Endodermal cell (in vitro differentiated cells): ENCODE measurements around the gene FAM200A. TPM values are rescaled to one million over a fixed set of nuclear protein-coding genes. Genes with fewer than 3 reads are reported as not detected.

Source experiments
- DNase-seq: peaks from one replicate; pipeline ENCODE4 v3.0.0-alpha.2; 2017
- H3K27ac ChIP-seq: 2 replicates; pipeline ENCODE4 v1.5.1; 2013; ENCODE audit warnings: mild to moderate bottlenecking, low read depth, low read length, moderate library complexity
- H3K27me3 ChIP-seq: 2 replicates; pipeline ENCODE4 v1.6.1; 2013; ENCODE audit warnings: mild to moderate bottlenecking, low read length, moderate library complexity; ENCODE audit not compliant: insufficient read depth, control insufficient read depth, poor library complexity, severe bottlenecking
- H3K36me3 ChIP-seq: 2 replicates; pipeline ENCODE4 v1.7.0; 2013; ENCODE audit warnings: mild to moderate bottlenecking, low read length, moderate library complexity; ENCODE audit not compliant: control insufficient read depth, insufficient read depth
- H3K4me1 ChIP-seq: one replicate; pipeline ENCODE4 v1.7.0; 2013; ENCODE audit warnings: low read length; ENCODE audit not compliant: control insufficient read depth, insufficient read depth
- H3K4me3 ChIP-seq: 2 replicates; pipeline ENCODE4 v1.5.1; 2013; ENCODE audit warnings: mild to moderate bottlenecking, low read length, moderate library complexity
- H3K9ac ChIP-seq: 2 replicates; pipeline ENCODE4 v1.6.1; 2013; ENCODE audit warnings: mild to moderate bottlenecking, low read length, moderate library complexity; ENCODE audit not compliant: poor library complexity, severe bottlenecking; ENCODE audit errors: extremely low read depth
- H3K9me3 ChIP-seq: 2 replicates; pipeline ENCODE4 v1.6.1; 2013; ENCODE audit warnings: mild to moderate bottlenecking, low read length, moderate library complexity; ENCODE audit not compliant: control insufficient read depth
- H3K27ac Mint-ChIP-seq: 2 replicates; pipeline ENCODE4 v1.8.0; 2020; ENCODE audit warnings: mixed read lengths
- H3K27me3 Mint-ChIP-seq: 2 replicates; pipeline ENCODE4 v1.8.0; 2021; ENCODE audit warnings: mild to moderate bottlenecking, mixed read lengths; ENCODE audit not compliant: insufficient read depth
- H3K36me3 Mint-ChIP-seq: 2 replicates; pipeline ENCODE4 v1.8.0; 2020; ENCODE audit warnings: low read depth, mixed read lengths
- H3K4me1 Mint-ChIP-seq: 2 replicates; pipeline ENCODE4 v1.8.0; 2020; ENCODE audit warnings: mixed read lengths
- H3K4me3 Mint-ChIP-seq: 2 replicates; pipeline ENCODE4 v1.8.0; 2020; ENCODE audit warnings: mild to moderate bottlenecking, moderate library complexity, mixed read lengths
- H3K9me3 Mint-ChIP-seq: 2 replicates; pipeline ENCODE4 v1.8.0; 2020; ENCODE audit warnings: mild to moderate bottlenecking, mixed read lengths
- CTCF ChIP-seq: fragments of 200-600 bp; sonication (generic); conservative IDR thresholded peaks from 2 replicates; pipeline ENCODE4 v1.5.0; 2021; ENCODE audit warnings: antibody characterized with exemption, mild to moderate bottlenecking
- WGBS, 2 experiments: methylation state at CpG; one replicate each; pipeline versions ENCODE4 v1.1.5 to v1.1.7; 2013; ENCODE audit warnings: missing lambda C conversion rate in 2 of 2, mixed read lengths in 1 of 2; ENCODE audit not compliant: insufficient coverage in 1 of 2, insufficient read length in 1 of 2; 5-methylcytosine and 5-hydroxymethylcytosine counted together
- total RNA-seq, 2 donors: library from RNA; stranded (reverse); fragmentation: NEBNext Ultra II Directional in 1 of 2; extraction: Animal tissue kit (Norgen Biotek cat#: 25700) in 1 of 2; gene quantifications; 2 replicates in 1 of 2; 3 replicates in 1 of 2; pipeline ENCODE4 v1.2.1, GENCODE V29; 2021

The FAM200A gene
- total RNA-seq, 2 donors from 2014 or later, result 7.7 to 8.3 TPM

GRCh38 chr7:99514050-99514449 is 37.9 kb downstream of the FAM200A start:
- TF ChIP-seq CTCF, result no peak
- Mint-ChIP-seq H3K4me1 (no peaks in the 10 kb centered on the region), H3K27me3 (no peaks in the 10 kb centered on the region), H3K4me3 (no peak overlapping the region), H3K36me3 (peaks cover 54% of the 10 kb centered on the region), H3K27ac (no peak overlapping the region), H3K9me3 (no peaks in the 10 kb centered on the region)
- Histone ChIP-seq H3K9me3 (no peaks in the 10 kb centered on the region), H3K4me3 (no peak overlapping the region), H3K4me1 (no peaks in the 10 kb centered on the region), H3K27me3 (no peaks in the 10 kb centered on the region), H3K27ac (no peak overlapping the region), H3K9ac (no peak overlapping the region), H3K36me3 (peaks cover 47% of the 10 kb centered on the region)
- WGBS, 2 experiments, result 92 to 94% methylated on average over 1 of the region's 1 CpG
- DNase-seq, result no peak

GRCh38 chr7:99505324-99505662 is 46.6 kb downstream of the FAM200A start:
- Mint-ChIP-seq H3K9me3 (no peaks in the 10 kb centered on the region), H3K27ac (peak overlapping the region; percentile 64), H3K4me1 (peaks cover 13% of the 10 kb centered on the region), H3K36me3 (peaks cover 20% of the 10 kb centered on the region), H3K27me3 (no peaks in the 10 kb centered on the region), H3K4me3 (peak overlapping the region; percentile 83)
- peak overlapping the region; percentile 91 for H3K4me3 ChIP-seq
- no peaks in the 10 kb centered on the region for H3K4me1 ChIP-seq
- H3K27me3 ChIP-seq, result no peaks in the 10 kb centered on the region
- WGBS, 2 experiments, result 2 to 3% methylated on average over 5 to 11 of the region's 11 CpGs
- H3K9ac ChIP-seq, result peak overlapping the region; percentile 51
- no peak overlapping the region for H3K27ac ChIP-seq
- peaks cover 8% of the 10 kb centered on the region for H3K36me3 ChIP-seq
- no peak for TF ChIP-seq CTCF
- H3K9me3 ChIP-seq, result no peaks in the 10 kb centered on the region
- no peak for DNase-seq

GRCh38 chr7:99504603-99505323 is 47.2 kb downstream of the FAM200A start, which contains the start of gene ZKSCAN5:
ZKSCAN5 (plus strand) TSS chr7:99504662; CDS start chr7:99506045, 1,383 bp downstream.
- Histone ChIP-seq H3K4me3 (peak within 1 kb of the TSS; percentile 91), H3K27me3 (no peaks in the 10 kb centered on the region), H3K9ac (peak within 1 kb of the TSS; percentile 51), H3K4me1 (no peaks in the 10 kb centered on the region), H3K9me3 (no peaks in the 10 kb centered on the region), H3K36me3 (peaks cover 6% of the 10 kb centered on the region), H3K27ac (peak within 1 kb of the TSS; percentile 85)
- peak; percentile 99 for DNase-seq
- H3K27me3 Mint-ChIP-seq, result no peaks in the 10 kb centered on the region
- peaks cover 13% of the 10 kb centered on the region for H3K4me1 Mint-ChIP-seq
- WGBS, 2 experiments, result 0% methylated on average over 7 to 53 of the region's 53 CpGs
- H3K27ac Mint-ChIP-seq, result peak within 1 kb of the TSS; percentile 97
- no peak for TF ChIP-seq CTCF
- peaks cover 19% of the 10 kb centered on the region for H3K36me3 Mint-ChIP-seq
- peak within 1 kb of the TSS; percentile 83 for H3K4me3 Mint-ChIP-seq
- H3K9me3 Mint-ChIP-seq, result no peaks in the 10 kb centered on the region
